ENCODE results near the gene GALNT9.

GALNT9 gene

DNA sequence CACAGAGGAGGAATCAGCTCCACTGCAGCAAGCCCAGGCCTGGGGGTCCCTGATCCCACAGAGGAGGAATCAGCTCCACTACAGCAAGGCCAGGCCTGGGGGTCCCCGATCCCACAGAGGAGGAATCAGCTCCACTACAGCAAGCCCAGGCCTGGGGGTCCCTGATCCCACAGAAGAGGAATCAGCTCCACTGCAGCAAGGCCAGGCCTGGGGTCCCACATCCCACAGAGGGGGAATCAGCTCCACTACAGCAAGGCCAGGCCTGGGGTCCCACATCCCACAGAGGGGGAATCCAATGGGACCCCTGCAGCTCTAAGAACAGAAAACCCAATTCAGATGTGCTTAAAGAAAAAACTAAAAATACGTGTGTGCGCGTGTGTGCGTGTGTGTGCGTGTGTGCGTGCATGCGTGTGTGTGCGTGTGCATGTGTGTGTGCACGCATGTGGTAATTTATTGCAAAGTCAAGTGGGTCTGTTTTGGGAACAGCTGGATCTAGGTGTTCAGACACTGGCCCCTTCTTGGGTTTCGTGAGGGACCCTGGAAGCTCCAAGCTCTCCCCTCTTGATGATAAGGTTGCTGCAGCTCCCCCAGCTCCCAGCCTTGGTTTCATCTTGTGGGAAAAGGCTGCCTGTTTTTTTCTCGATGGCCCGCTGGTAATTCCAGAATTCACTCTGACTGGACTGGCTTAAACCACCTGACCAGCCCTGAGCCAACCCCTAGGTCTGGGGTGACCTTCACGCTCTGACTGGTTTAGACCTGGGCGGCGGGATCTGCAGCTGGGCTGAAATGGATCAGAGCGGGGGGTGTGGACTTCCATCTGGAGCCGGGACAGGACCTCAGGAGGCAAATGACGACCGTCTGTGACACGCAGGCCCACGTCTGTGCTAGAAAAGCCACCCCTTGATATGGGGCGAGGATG, 47.1 kb downstream of the GALNT9 start:
- TF ChIP-seq, protein P1, sequence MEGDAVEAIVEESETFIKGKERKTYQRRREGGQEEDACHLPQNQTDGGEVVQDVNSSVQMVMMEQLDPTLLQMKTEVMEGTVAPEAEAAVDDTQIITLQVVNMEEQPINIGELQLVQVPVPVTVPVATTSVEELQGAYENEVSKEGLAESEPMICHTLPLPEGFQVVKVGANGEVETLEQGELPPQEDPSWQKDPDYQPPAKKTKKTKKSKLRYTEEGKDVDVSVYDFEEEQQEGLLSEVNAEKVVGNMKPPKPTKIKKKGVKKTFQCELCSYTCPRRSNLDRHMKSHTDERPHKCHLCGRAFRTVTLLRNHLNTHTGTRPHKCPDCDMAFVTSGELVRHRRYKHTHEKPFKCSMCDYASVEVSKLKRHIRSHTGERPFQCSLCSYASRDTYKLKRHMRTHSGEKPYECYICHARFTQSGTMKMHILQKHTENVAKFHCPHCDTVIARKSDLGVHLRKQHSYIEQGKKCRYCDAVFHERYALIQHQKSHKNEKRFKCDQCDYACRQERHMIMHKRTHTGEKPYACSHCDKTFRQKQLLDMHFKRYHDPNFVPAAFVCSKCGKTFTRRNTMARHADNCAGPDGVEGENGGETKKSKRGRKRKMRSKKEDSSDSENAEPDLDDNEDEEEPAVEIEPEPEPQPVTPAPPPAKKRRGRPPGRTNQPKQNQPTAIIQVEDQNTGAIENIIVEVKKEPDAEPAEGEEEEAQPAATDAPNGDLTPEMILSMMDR (conservative IDR thresholded peaks at IDR 0.05; ENCODE audit: control insufficient read depth, insufficient read depth, low read depth, low read length) = no peak
- DNase-seq (ENCODE audit: low read depth) = no peak
- no peak overlapping the region for H3K4me3 ChIP-seq (ENCODE audit: control insufficient read depth, low read depth, low read length)

GRCh38 chr12:132281038-132281437, 48.4 kb downstream of the GALNT9 start:
- TF ChIP-seq, protein P1 (conservative IDR thresholded peaks at IDR 0.05; ENCODE audit: control insufficient read depth, insufficient read depth, low read depth, low read length) = no peak
- H3K4me3 ChIP-seq (ENCODE audit: control insufficient read depth, low read depth, low read length) = no peak overlapping the region
- no peak for DNase-seq (ENCODE audit: low read depth)

GRCh38 chr12:132280406-132280805, 49.0 kb downstream of the GALNT9 start:
- H3K4me3 ChIP-seq (ENCODE audit: control insufficient read depth, low read depth, low read length) = no peak overlapping the region
- no peak for DNase-seq (ENCODE audit: low read depth)
- TF ChIP-seq, protein P1 (conservative IDR thresholded peaks at IDR 0.05; ENCODE audit: control insufficient read depth, insufficient read depth, low read depth, low read length) = no peak

GRCh38 chr12:132279930-132280329, 49.5 kb downstream of the GALNT9 start:
- TF ChIP-seq, protein P1 (conservative IDR thresholded peaks at IDR 0.05; ENCODE audit: control insufficient read depth, insufficient read depth, low read depth, low read length) = no peak
- H3K4me3 ChIP-seq (ENCODE audit: control insufficient read depth, low read depth, low read length) = no peak overlapping the region
- no peak for DNase-seq (ENCODE audit: low read depth)

DNA sequence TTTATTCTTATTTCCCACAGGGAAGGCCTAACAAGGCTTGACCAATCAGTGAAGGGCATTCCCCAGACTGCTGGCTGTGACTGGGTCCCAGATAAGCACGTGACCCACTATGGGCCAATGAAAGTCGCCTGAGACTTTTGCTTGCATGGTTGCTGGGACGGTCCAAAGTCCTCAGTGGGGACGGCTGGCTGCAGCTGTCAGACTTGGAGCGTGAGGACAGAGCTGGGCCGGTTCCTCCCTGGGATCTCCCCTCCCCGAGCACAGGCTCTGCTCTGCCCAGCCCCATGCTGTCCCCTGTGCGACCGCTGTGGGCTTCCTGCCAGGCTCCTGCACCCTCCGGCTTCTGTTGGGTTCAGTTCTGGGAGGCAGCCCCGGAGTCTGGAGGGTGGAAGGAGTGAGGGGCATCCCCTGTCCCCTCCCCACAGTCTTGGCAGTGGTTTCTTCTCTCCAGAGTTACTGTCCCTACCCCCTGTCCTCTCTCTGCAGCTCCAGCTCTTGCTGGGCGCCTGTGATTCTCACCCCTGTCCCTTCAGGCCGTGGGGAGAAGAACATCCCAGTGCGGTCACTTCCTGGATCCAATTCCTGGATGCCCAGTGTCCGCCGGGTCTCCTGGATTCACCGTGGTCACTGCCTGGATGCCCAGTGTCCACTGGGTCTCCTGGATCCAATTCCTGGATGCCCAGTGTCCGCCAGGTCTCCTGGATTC, 50.1 kb downstream of the GALNT9 start:
- TF ChIP-seq, protein P1 (conservative IDR thresholded peaks at IDR 0.05; ENCODE audit: control insufficient read depth, insufficient read depth, low read depth, low read length) = no peak
- no peak for DNase-seq (ENCODE audit: low read depth)
- H3K4me3 ChIP-seq (ENCODE audit: control insufficient read depth, low read depth, low read length) = no peak overlapping the region

DNA sequence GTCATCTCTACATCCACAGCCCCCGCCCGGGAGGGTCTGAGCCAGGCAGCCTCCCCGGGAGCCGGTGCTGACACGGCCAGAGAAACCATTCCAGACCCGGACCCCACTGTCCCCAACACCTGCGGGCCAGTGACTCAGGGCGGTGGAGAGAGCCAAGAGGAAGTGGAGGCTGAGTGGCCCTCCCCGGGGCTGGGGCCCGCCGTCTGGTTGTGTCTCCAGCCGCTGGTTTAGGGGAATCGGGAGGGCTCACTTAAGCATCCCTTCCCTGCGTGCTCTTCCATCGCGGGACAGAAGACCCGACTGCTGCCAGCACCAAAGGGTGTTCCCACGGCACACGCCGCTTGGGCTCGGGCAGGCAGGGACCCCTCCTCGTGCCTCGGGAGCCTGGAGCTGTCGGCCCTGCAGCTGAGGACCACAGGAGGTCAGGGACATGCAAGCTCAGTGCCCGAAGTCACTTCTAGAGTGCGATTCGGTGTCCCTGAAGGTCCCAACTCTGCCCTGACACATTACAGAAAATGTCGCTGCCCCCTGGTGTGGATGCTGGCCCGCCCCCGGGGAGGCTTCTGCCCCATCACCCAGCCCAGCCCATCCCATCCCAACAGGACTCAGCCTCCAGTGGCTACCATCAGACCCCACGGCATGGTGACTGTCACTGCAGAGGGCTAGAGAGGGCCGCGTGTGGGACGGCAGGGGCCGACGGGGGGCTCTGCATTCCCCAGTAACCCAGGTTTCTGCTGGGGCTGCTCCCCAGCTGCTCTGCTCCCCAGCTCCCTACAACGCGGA, 50.8 kb downstream of the GALNT9 start:
- DNase-seq (ENCODE audit: low read depth) = no peak
- no peak overlapping the region for H3K4me3 ChIP-seq (ENCODE audit: control insufficient read depth, low read depth, low read length)
- TF ChIP-seq, protein P1 (conservative IDR thresholded peaks at IDR 0.05; ENCODE audit: control insufficient read depth, insufficient read depth, low read depth, low read length) = no peak

All from fibroblast of mammary gland (primary cell).